Fibroblast of skin of right quadriceps (primary cell): ENCODE data around the gene MBD4.

Experiments
- DNase-seq: peaks from one replicate; pipeline ENCODE4 v3.0.0-alpha.2; 2013

The MBD4 gene

DNA sequence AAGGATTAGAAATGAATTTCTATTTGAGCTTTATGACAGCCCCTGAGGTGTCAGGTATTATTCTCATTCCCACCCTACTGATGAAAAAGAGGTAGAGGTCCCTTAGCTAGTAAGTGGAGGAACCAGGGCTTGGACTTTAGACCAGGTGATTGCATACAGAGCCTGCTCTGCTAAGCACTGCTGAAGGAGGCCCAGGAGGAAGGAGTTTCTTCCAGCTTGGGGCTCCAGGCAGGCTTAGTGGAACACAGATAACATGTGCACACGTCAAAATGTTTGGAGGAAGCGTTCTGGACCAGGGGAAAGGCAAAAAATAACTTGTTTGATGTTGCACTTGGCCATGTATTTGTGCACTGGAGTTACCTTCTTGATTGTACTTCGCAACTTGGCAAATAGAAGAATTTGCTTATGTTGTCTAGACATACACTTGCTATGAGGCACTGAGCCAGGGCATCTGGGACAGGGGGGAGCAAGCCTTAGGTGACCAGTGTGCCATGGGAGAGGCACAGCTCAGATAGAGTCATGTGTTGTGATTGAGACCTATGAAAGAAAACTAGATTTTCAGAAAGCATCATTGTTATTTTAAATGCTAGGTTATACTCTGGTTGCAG is 22.7 kb upstream of the MBD4 start:
- DNase-seq = no peak

- no peak for DNase-seq
Measured at GRCh38 chr3:129461461-129462146, 21.9 kb upstream of the MBD4 start.

- DNase-seq = peak; percentile 55
Measured at GRCh38 chr3:129461022-129461421, 21.3 kb upstream of the MBD4 start.

DNA sequence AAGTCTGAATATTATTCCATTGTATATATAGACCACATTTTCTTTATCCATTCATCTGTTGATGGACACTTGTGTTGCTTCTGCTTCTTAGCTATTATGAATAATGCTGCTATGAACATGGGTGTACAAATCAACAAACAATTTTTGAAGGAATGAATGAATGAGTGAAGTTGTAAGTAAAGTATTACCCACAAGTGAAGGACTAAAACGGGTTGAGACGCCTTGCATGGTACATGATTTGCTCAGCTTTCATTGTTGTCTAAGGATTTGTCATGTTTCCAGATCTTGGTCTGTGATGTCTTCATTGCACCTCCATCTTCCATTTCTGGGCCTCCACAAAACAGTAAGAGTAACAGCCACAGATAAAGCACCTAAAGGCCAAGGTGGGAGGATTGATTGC is 20.8 kb upstream of the MBD4 start:
- DNase-seq = no peak

DNA sequence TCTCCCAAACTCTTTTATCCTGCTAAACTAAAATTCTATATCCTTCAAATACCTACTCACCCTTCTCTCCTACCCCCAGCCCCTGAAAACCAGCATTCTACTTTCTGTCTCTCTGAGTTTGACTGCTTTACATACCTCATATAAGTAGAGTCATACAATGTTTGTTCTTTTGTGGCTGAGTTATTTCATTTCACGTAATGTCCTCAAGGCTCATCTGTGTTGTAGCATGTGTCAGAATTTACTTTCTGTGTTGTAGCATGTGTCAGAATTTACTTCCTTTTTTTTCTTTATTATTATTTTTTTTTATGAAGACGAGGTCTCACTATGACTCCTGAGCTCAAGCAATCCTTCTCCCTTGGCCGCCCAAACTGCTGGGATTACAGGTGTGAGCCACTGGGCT is 20.4 kb upstream of the MBD4 start:
- no peak for DNase-seq

- no peak for DNase-seq
Measured at GRCh38 chr3:129453732-129454131, 14.0 kb upstream of the MBD4 start.

GRCh38 chr3:129449279-129450115 is 9.7 kb upstream of the MBD4 start:
- no peak for DNase-seq

- no peak for DNase-seq
Measured at GRCh38 chr3:129448186-129448895, 8.6 kb upstream of the MBD4 start.

DNA sequence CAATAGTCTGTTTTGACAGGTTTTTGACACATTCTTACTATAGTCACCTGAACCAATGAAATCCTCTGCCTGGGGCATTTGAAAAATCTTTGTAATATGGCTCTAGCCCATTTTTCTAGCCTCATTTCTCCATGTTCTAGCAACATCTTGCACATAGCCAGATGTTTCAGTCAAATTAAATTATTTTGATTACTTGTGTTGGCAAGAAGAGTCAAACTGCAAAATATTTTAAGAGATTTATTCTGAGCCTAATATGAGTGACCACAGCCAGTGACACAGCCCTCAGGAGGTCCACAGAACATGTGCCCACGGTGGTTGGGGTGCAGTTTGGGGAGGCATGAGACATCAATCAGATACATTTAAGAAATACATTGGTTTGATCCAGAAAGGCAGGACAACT is 7.2 kb upstream of the MBD4 start:
- no peak for DNase-seq

- no peak for DNase-seq
Measured at GRCh38 chr3:129445471-129445870, 5.7 kb upstream of the MBD4 start.

DNA sequence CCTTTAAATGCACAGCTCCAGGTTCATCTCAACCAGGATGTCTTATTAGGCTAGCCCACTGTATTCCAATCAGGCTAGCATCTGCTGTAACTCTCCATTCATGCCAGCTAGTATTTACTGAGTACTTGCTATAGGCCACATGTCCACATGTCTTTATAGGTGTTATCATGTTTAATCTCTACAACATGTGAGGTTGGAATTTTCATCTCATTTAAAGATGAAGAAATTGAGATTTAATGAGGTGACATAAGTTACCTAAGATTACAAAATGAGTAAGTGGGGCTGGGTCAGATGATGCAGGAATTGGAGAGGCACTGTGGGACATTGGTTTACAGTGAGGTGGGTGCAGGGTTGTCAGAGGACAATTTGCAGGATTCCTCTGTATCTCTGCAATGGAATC is 3.2 kb upstream of the MBD4 start:
- no peak for DNase-seq

- no peak for DNase-seq
Measured at GRCh38 chr3:129442486-129442885, 2.7 kb upstream of the MBD4 start.

GRCh38 chr3:129441782-129442181 is 2.0 kb upstream of the MBD4 start:
- DNase-seq = peak; percentile 43

- DNase-seq = no peak
Measured at GRCh38 chr3:129441215-129441614, 1.5 kb upstream of the MBD4 start.

DNA sequence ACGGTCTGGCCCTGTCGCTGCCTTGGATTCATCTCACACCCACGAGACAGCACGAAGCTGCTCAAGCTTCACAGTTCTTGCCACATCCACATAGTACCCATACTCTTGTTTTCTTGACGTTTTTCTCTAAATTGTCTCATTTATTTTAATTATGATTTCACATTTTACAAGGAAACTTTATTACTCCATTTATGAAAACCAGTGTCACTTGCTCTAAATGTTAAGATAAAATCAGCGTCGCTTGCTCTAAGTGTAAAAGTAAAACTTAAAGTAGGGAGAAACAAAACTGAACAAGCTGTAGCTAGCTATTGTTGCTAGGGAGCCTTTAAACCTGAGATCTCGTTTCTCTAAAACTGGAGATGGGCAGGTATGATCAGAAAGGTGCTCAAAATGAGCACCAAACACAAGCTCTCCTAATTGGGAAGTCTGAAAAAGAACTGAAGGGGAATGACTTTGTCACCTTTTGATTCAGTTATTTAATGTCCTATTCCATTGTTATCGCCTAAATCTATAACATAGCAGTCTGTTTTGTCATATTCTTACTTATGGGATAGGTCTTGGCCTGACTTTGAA is 956 bp upstream of the MBD4 start:
- no peak for DNase-seq

DNA sequence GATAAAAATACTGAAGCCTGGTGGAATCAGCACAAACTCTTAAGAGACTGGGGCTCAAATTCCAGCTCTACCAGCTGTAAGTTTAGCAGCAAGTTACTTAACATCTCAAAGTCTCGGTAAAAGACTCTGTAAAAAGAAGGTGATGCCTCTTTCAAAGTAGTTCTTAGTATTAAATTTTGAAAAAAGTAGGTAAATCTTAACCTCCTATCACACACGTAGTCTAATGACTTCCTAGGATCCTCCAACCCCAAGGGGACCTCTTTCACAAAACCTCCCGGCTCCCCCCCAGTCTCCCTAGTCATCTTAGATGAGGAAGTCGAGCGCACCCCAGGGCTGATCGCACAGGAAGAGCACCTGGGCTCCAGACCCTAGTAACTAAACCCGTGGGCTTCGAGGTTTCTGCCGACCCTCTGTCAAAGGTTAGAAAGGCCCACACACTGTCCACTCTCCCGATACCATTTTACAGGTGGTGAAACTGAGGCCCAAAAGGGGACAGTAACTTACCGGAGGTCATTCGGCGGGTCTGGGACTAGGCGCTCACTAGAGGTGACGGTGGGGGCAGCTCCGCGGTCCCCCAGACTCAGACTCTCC is 427 bp downstream of the MBD4 start:
- no peak for DNase-seq

DNA sequence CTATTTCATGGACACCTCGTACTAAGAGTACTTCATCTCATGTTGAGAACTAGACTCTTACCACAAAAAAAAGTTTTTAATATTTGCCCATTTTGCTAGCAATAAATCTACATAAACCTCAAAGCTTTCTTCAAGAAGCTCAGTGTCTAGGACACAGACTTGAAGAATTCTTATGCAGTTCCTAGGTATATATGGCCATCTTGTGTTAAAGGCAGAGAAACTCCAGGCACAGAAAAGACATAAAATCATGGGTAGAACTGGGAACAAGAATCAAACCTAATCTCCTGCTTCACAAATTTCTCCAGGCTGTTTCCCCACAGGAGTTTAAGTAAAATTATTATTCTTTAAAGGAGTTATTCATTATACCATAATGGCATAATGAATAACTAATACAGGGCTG is 4.4 kb downstream of the MBD4 start:
- no peak for DNase-seq

DNA sequence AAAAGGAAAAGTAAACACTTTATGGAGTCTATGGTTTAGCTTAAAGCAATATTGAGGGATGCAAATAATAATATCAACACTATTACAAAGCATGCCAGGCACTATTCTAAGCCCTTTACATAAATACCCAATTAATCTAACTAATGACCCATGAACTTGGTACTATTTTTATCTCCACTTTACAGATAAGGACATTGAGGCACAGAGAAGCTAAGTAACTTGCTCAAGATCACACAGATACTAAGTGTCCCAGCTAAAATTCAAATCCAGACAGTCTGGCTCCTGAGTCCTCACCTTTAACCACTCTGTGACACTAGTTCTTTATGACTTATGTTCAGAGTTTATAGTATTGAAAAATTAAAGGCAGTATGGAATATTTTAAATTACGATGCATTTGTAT is 5.6 kb downstream of the MBD4 start:
- DNase-seq = no peak

DNA sequence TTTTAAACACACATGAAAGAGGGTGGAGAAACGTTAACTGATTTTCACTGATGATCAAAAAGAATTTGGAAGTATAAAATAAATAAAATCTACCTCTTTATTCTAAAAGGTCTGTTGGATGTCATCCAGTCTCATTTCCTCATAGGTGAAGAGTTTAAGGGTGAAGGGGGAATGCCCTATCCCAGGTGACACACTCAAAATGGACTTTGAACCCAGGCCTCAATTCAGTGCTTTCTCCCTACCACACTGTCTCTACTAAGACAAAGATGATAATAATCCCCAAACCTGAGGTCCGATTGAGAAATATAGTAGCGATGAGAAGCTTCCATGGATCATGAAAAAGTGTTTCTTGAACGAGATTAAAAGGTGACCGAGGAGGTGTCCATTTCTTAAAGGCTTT is 6.2 kb downstream of the MBD4 start:
- no peak for DNase-seq

DNA sequence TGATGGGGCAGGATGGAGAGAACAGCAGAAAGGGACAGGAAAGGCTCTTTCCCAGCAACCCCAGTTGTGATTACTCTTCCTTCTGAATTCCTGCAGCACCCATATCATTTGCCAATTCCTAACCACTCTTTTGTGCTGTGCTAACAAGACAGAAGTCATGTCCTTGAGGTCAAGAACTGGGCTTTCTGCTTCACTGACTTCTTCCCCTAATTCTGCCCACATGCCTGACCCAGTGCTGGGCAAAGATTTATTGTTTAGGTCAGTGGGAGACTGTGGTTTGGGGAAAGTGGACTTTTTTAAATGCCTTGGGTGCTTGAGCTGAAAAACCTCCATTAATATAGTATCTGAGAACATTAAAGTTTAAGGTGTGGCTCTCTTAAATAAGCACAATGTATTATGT is 7.1 kb downstream of the MBD4 start:
- no peak for DNase-seq

DNA sequence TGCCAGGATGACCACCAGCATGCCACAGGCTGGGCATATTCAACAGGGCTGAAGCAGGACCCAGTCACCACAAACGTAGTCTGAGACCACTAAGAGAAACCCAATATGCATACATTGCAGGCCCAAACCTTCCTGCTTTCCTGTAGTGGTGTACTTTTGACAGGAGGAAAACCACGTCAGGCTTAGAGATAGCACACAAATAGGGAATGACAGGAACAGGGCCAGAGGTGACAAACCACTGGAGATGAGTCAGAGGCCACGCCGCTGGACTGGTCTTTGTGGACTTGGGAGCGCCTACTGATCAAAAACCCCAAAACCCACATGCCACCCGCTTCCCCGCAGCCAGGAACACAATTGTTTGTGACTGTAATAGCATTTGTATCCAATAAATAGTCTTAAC is 7.7 kb downstream of the MBD4 start:
- DNase-seq = no peak

GRCh38 chr3:129429602-129430001 is 10.1 kb downstream of the MBD4 start:
- DNase-seq = no peak

DNA sequence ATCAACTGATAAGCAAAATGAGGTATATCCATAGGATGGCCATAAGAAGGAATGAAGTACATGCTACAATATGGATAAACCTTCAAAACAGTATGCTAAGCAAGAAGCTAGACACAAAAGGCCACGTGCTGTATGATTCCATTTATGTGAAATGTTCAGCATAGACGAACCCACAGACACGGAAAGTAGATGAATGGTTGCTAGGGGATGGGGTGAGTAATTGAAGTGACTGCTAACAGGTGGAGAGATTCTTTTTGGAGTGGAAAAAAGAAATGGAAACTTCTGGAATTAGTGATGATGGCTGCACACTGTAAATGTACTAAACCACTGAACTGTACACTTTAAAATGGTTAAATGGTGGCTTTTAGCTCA is 10.7 kb downstream of the MBD4 start:
- DNase-seq = no peak
